Measurements from ENCODE around the gene SOX8.

- TF ChIP-seq POLR2A (IDR thresholded peaks at IDR 0.05) (no peak), CTCF (IDR thresholded peaks at IDR 0.05) (no peak)
Measured at GRCh38 chr16:1027501-1027815, 45.9 kb downstream of the SOX8 start.

Data from lower leg skin (tissue), 3 donors.